ENCODE measurements around the gene TREML4.
A peak's percentile ranks its signal among the peaks of the same experiment; 100 is the strongest.

GRCh38 chr6:41182069-41183034 is 45.8 kb upstream of the TREML4 start:
- TF ChIP-seq CTCF (IDR thresholded peaks at IDR 0.05; ENCODE audit: insufficient read depth, low read depth, low read length) (peak; percentile 62), EZH2 (IDR thresholded peaks at IDR 0.05; ENCODE audit: insufficient read depth, low read length) (no peak)
